Measurements from ENCODE around the gene NAALADL2. TPM values are rescaled to one million over a fixed set of nuclear protein-coding genes. Genes with fewer than 3 reads are reported as not detected.

The NAALADL2 gene
- total RNA-seq, 4 donors from 2014 or later, result 7.0 to 34.7 (median 18.4) TPM

DNA sequence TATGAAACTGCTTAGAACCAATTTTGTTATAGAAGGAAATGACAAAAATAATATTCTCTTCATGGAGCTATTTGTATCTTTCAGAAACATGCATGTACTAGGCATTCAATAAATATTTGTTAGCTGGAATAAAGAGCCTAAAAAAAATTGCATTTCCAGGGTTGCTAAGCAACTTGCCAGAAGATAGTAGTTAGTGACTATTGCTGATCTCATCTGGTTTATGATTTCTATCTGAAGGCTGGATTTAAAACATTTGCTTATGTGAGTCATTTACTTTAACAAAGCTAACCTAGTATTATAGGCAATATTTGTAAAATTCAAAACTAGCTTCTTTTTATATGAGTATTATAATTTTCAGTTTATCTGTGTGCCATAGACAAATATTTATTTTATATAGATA, 78.3 kb downstream of the NAALADL2 start:
- H3K27me3 ChIP-seq, result no peaks in the 10 kb centered on the region
- H3K36me3 ChIP-seq, result no peaks in the 10 kb centered on the region
- H3K4me3 ChIP-seq, result no peak overlapping the region
- TF ChIP-seq CTCF (IDR thresholded peaks at IDR 0.05) (no peak), POLR2A (IDR thresholded peaks at IDR 0.05) (no peak)
- DNase-seq, result no peak
- H3K4me1 ChIP-seq, result no peaks in the 10 kb centered on the region
- H3K27ac ChIP-seq, result no peak overlapping the region
- no peaks in the 10 kb centered on the region for H3K9me3 ChIP-seq

DNA sequence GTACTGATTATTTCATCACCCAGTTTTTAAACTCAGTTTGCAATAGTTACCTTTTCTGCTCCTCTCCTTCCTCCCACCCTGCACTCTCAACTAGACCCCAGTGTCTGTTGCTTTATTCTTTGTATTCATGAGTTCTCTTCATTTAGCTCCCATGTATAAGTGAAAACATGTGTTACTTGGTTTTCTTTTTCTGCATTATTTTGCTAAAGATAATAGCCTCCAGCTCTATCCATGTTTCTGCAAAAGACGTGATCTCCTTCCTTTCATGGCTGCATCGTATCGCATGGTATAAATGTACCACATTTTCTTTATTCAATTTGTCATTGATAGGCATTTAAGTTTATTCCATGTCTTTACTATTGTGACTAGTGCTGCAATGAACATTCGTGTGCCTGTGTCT, 79.0 kb downstream of the NAALADL2 start:
- H3K4me1 ChIP-seq, result no peaks in the 10 kb centered on the region
- H3K4me3 ChIP-seq, result no peak overlapping the region
- H3K36me3 ChIP-seq, result no peaks in the 10 kb centered on the region
- H3K9me3 ChIP-seq, result no peaks in the 10 kb centered on the region
- no peak for DNase-seq
- no peaks in the 10 kb centered on the region for H3K27me3 ChIP-seq
- H3K27ac ChIP-seq, result no peak overlapping the region
- no peak for TF ChIP-seq POLR2A (IDR thresholded peaks at IDR 0.05)
- no peak for TF ChIP-seq CTCF (IDR thresholded peaks at IDR 0.05)

DNA sequence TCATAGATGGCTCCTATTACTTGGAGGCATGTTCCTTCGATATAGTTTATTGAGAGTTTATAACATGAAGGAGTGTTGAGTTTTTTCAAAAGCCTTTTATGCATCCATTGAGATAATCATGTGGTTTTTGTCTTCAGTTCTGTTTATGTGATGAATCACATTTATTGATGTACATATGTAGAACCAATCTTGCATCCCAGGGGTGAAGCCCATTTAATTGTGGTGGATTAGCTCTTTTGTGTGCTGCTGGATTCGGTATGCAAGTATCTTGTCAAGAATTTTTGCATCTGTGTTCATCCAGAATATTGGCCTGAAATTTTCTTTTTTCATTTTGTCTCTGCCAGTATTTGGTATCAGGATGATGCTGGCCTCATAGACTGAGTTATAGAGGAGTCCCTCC, 81.0 kb downstream of the NAALADL2 start:
- Histone ChIP-seq H3K9me3 (no peaks in the 10 kb centered on the region), H3K27ac (no peak overlapping the region), H3K4me1 (no peaks in the 10 kb centered on the region), H3K4me3 (no peak overlapping the region), H3K36me3 (no peaks in the 10 kb centered on the region), H3K27me3 (no peaks in the 10 kb centered on the region)
- no peak for TF ChIP-seq CTCF (IDR thresholded peaks at IDR 0.05)
- DNase-seq, result no peak

DNA sequence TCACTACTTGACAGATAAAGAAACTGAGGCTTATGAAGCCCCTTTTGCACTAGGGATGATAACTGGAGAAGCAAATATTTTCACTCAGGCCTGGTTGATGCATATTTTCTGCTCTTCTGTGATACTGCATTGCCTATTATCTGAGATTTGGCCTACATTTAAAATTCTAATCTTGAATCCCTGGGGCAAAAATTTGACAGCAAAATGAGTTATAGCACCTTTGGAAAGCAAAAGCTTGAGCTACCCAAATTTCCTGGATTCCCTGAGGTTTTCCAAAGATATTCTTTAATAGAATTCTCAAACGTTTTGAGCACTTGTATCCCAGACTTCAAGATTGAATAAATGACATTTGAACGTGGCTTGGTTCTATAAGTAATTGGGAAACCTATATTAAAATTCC, 86.1 kb downstream of the NAALADL2 start:
- H3K36me3 ChIP-seq, result no peaks in the 10 kb centered on the region
- TF ChIP-seq POLR2A (IDR thresholded peaks at IDR 0.05) (no peak), CTCF (IDR thresholded peaks at IDR 0.05) (no peak)
- no peaks in the 10 kb centered on the region for H3K4me1 ChIP-seq
- no peak overlapping the region for H3K27ac ChIP-seq
- H3K4me3 ChIP-seq, result no peak overlapping the region
- no peaks in the 10 kb centered on the region for H3K9me3 ChIP-seq
- H3K27me3 ChIP-seq, result no peaks in the 10 kb centered on the region
- DNase-seq, result no peak

GRCh38 chr3:174945951-174946350, 86.8 kb downstream of the NAALADL2 start:
- no peak for TF ChIP-seq POLR2A (IDR thresholded peaks at IDR 0.05)
- no peak for TF ChIP-seq CTCF (IDR thresholded peaks at IDR 0.05)
- no peaks in the 10 kb centered on the region for H3K9me3 ChIP-seq
- H3K4me3 ChIP-seq, result no peak overlapping the region
- no peaks in the 10 kb centered on the region for H3K36me3 ChIP-seq
- no peak overlapping the region for H3K27ac ChIP-seq
- no peaks in the 10 kb centered on the region for H3K27me3 ChIP-seq
- no peak for DNase-seq
- no peaks in the 10 kb centered on the region for H3K4me1 ChIP-seq

- Histone ChIP-seq H3K4me1 (no peaks in the 10 kb centered on the region), H3K4me3 (no peak overlapping the region), H3K36me3 (no peaks in the 10 kb centered on the region), H3K9me3 (no peaks in the 10 kb centered on the region), H3K27me3 (no peaks in the 10 kb centered on the region), H3K27ac (no peak overlapping the region)
- DNase-seq, result no peak
- no peak for TF ChIP-seq CTCF (IDR thresholded peaks at IDR 0.05)
- no peak for TF ChIP-seq POLR2A (IDR thresholded peaks at IDR 0.05)
Measured at GRCh38 chr3:174949523-174949922, 90.4 kb downstream of the NAALADL2 start.
